ENCODE results near the gene FLCN.

FLCN gene

GRCh38 chr17:17235212-17236174 is 1.5 kb downstream of the FLCN start:
- DNase-seq = no peak

- DNase-seq = no peak
Observed at GRCh38 chr17:17232303-17232621, 4.7 kb downstream of the FLCN start.

GRCh38 chr17:17231621-17232302 is 5.2 kb downstream of the FLCN start:
- no peak for DNase-seq

- no peak for DNase-seq
Observed at GRCh38 chr17:17229416-17230384, 7.3 kb downstream of the FLCN start.

- no peak for DNase-seq
Observed at GRCh38 chr17:17228521-17229279, 8.3 kb downstream of the FLCN start.

GRCh38 chr17:17227608-17228520 is 9.1 kb downstream of the FLCN start:
- DNase-seq = no peak

- DNase-seq = no peak
Observed at GRCh38 chr17:17226451-17227265, 10.3 kb downstream of the FLCN start.

GRCh38 chr17:17225901-17226300 is 11.1 kb downstream of the FLCN start:
- DNase-seq = no peak

GRCh38 chr17:17224137-17224536 is 12.8 kb downstream of the FLCN start:
- DNase-seq = no peak

GRCh38 chr17:17223736-17224135 is 13.2 kb downstream of the FLCN start:
- no peak for DNase-seq

GRCh38 chr17:17221329-17221728 is 15.6 kb downstream of the FLCN start:
- no peak for DNase-seq

GRCh38 chr17:17220529-17220928 is 16.4 kb downstream of the FLCN start:
- no peak for DNase-seq

GRCh38 chr17:17217995-17218394 is 19.0 kb downstream of the FLCN start:
- DNase-seq = no peak

GRCh38 chr17:17216776-17217175 is 20.2 kb downstream of the FLCN start:
- DNase-seq = no peak

- no peak for DNase-seq
Observed at GRCh38 chr17:17216236-17216635, 20.7 kb downstream of the FLCN start.

- DNase-seq = no peak
Observed at GRCh38 chr17:17215575-17215974, 21.4 kb downstream of the FLCN start.

- no peak for DNase-seq
Observed at GRCh38 chr17:17214646-17215436, 22.1 kb downstream of the FLCN start.

- DNase-seq = no peak
Observed at GRCh38 chr17:17213775-17214174, 23.2 kb downstream of the FLCN start.

GRCh38 chr17:17207998-17208397 is 29.0 kb downstream of the FLCN start:
- DNase-seq = no peak

All from DMS 273 treated with DMSO at 0.1 percent for 48 hours (cell line).